H1 (cell line): ENCODE results near the gene VEGFD.

Experiments
- BACH1 ChIP-seq: IDR thresholded peaks from 2 replicates; pipeline ENCODE4 v1.6.1; 2012; ENCODE audit warnings: low read length, improper control_type of control experiment
- EP300 ChIP-seq, 2 experiments: IDR thresholded peaks; 1 replicate in 1 of 2; 2 replicates in 1 of 2; pipeline ENCODE4 v1.6.1; 2011 to 2012; ENCODE audit warnings: low read depth in 2 of 2, low read length in 2 of 2, mild to moderate bottlenecking in 2 of 2, borderline replicate concordance in 1 of 2, inconsistent platforms in 1 of 2, moderate library complexity in 1 of 2
- EZH2 ChIP-seq: fragments of 200-600 bp; sonication (generic); IDR thresholded peaks from 2 replicates; pipeline ENCODE4 v1.7.1; 2012; ENCODE audit warnings: low read depth, mild to moderate bottlenecking, moderate library complexity, low read length, inconsistent platforms; ENCODE audit not compliant: severe bottlenecking
- GTF2F1 ChIP-seq: IDR thresholded peaks from 2 replicates; pipeline ENCODE4 v1.6.1; 2012; ENCODE audit warnings: low read depth, low read length, improper control_type of control experiment, borderline replicate concordance
- MAFK ChIP-seq: IDR thresholded peaks from 2 replicates; pipeline ENCODE4 v1.6.1; 2012; ENCODE audit warnings: low read depth, mild to moderate bottlenecking, improper control_type of control experiment, low read length
- POLR2AphosphoS5 ChIP-seq: IDR thresholded peaks from 2 replicates; pipeline ENCODE4 v1.6.1; 2011; ENCODE audit warnings: low read depth, low read length
- RFX5 ChIP-seq: IDR thresholded peaks from 2 replicates; pipeline ENCODE4 v1.6.1; 2011; ENCODE audit warnings: low read depth, low read length, improper control_type of control experiment, borderline replicate concordance
- TAF1 ChIP-seq: IDR thresholded peaks from 2 replicates; pipeline ENCODE4 v1.6.1; 2011; ENCODE audit warnings: mild to moderate bottlenecking, low read depth, low read length
- TF ChIP-seq, protein P1 (sequence below), 3 experiments: IDR thresholded peaks; 1 replicate in 2 of 3; 2 replicates in 1 of 3; pipeline versions ENCODE4 v1.5.1 to v1.6.1; 2011; ENCODE audit warnings: low read length in 3 of 3, mild to moderate bottlenecking in 3 of 3, inconsistent platforms in 2 of 3, low read depth in 1 of 3, moderate library complexity in 1 of 3; ENCODE audit not compliant: insufficient read depth in 1 of 3; ENCODE audit errors: control extremely low read depth in 1 of 3
- TF ChIP-seq, protein P2 (sequence below): IDR thresholded peaks from 2 replicates; pipeline ENCODE4 v1.6.1; 2012; ENCODE audit warnings: inconsistent platforms

DNA sequence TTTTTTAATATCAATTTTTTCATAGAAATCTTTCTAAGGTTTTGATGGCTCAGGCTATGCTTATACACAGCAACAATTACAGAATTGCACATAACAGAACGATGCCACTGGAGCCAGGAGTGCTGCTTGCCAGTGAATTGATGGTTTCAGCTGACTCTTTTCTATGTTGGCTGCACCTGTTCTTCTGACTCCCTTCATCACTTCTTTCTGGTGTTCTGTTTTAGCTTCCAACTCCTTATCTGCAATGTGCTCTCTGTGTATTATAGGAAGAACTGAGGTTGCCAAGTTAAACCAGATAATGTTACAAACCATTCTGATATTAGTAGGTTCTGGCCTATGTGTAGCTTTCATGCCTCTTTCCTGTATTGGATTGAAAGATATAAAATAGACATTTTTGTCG, 11.6 kb upstream of the VEGFD start:
- TF ChIP-seq, protein P1, sequence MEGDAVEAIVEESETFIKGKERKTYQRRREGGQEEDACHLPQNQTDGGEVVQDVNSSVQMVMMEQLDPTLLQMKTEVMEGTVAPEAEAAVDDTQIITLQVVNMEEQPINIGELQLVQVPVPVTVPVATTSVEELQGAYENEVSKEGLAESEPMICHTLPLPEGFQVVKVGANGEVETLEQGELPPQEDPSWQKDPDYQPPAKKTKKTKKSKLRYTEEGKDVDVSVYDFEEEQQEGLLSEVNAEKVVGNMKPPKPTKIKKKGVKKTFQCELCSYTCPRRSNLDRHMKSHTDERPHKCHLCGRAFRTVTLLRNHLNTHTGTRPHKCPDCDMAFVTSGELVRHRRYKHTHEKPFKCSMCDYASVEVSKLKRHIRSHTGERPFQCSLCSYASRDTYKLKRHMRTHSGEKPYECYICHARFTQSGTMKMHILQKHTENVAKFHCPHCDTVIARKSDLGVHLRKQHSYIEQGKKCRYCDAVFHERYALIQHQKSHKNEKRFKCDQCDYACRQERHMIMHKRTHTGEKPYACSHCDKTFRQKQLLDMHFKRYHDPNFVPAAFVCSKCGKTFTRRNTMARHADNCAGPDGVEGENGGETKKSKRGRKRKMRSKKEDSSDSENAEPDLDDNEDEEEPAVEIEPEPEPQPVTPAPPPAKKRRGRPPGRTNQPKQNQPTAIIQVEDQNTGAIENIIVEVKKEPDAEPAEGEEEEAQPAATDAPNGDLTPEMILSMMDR (IDR thresholded peaks at IDR 0.05; ENCODE audit: control extremely low read depth in 1 of 3, insufficient read depth in 1 of 3, low read depth in 1 of 3, low read length in 3 of 3): no peak
- TF ChIP-seq RFX5 (no peak), EZH2 (no peak), BACH1 (no peak), EP300 (IDR thresholded peaks at IDR 0.05; ENCODE audit: borderline replicate concordance in 1 of 2, low read depth in 2 of 2, low read length in 2 of 2) (no peak), POLR2AphosphoS5 (no peak), TAF1 (no peak), MAFK (no peak), GTF2F1 (no peak)
- TF ChIP-seq, protein P2, sequence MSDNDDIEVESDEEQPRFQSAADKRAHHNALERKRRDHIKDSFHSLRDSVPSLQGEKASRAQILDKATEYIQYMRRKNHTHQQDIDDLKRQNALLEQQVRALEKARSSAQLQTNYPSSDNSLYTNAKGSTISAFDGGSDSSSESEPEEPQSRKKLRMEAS: no peak
